H1 (cell line): ENCODE results near the gene SAMD4A. TPM values are rescaled to one million over a fixed set of nuclear protein-coding genes. Genes with fewer than 3 reads are reported as not detected.

Source experiments
- CTCF ChIA-PET: fragments of 300-600 bp; sonication (Branson Sonifier 250); formaldehyde crosslinking; loops from one replicate; lab custom pipeline; 2021; ENCODE audit not compliant: partially characterized antibody; lab: Charles Lee
- POLR2A ChIA-PET: fragments of 300-600 bp; sonication (Branson Sonifier 250); formaldehyde crosslinking; loops from one replicate; lab custom pipeline; 2021; ENCODE audit warnings: inconsistent platforms; ENCODE audit not compliant: partially characterized antibody; lab: Charles Lee
- DNase-seq, 2 experiments: peaks; one replicate each; pipeline versions ENCODE4 v3.0.0 to v3.0.0-alpha.2; 2010 to 2022; ENCODE audit warnings: low spot score in 2 of 2, low read depth in 1 of 2, mixed read lengths in 1 of 2
- FAIRE-seq: peaks from 2 replicates; lab custom pipeline; 2011; peaks lifted over from hg19 to GRCh38; lab: Jason Lieb, UNC
- H2AFZ ChIP-seq: 2 replicates; pipeline ENCODE4 v1.8.1; 2012; ENCODE audit warnings: low read length, inconsistent platforms
- H2AK5ac ChIP-seq: 2 replicates; pipeline ENCODE4 v1.6.1; 2013; ENCODE audit warnings: low read depth, low read length
- H2BK120ac ChIP-seq: replicated peaks from 2 replicates; pipeline ENCODE3; 2013; ENCODE audit warnings: low read depth, low read length, inconsistent platforms
- H2BK12ac ChIP-seq: 2 replicates; pipeline ENCODE4 v1.6.1; 2013; ENCODE audit warnings: low read depth, low read length
- H2BK15ac ChIP-seq: 2 replicates; pipeline ENCODE4 v1.6.1; 2013; ENCODE audit warnings: low read length
- H2BK20ac ChIP-seq: 2 replicates; pipeline ENCODE4 v1.6.1; 2013; ENCODE audit warnings: low read length
- H2BK5ac ChIP-seq: 2 replicates; pipeline ENCODE4 v1.6.1; 2013; ENCODE audit warnings: low read depth, low read length
- H3K14ac ChIP-seq: 2 replicates; pipeline ENCODE4 v1.6.1; 2013; ENCODE audit warnings: inconsistent platforms; ENCODE audit not compliant: insufficient read length
- H3K18ac ChIP-seq: 2 replicates; pipeline ENCODE4 v1.6.1; 2013; ENCODE audit warnings: low read length; ENCODE audit errors: extremely low read depth
- H3K23ac ChIP-seq: 2 replicates; pipeline ENCODE4 v1.6.1; 2013; ENCODE audit warnings: inconsistent platforms; ENCODE audit not compliant: insufficient read length
- H3K23me2 ChIP-seq: 2 replicates; pipeline ENCODE4 v1.6.1; 2013; ENCODE audit warnings: low read depth, low read length
- H3K27ac ChIP-seq: 2 replicates; pipeline ENCODE4 v1.6.1; 2011; ENCODE audit warnings: low read depth, low read length, inconsistent platforms
- H3K27me3 ChIP-seq, 4 experiments: replicated peaks in 1 of 4; 1 replicate in 1 of 4; 2 replicates in 3 of 4; pipeline versions ENCODE4 v1.6.1 to v1.8.1; 2011 to 2013; ENCODE audit warnings: low read length in 3 of 4, mild to moderate bottlenecking in 3 of 4, inconsistent platforms in 2 of 4, mixed read lengths in 2 of 4, moderate library complexity in 1 of 4; ENCODE audit not compliant: control insufficient read depth in 3 of 4, insufficient read depth in 3 of 4; ENCODE audit errors: extremely low read depth in 1 of 4
- H3K36me3 ChIP-seq, 4 experiments: 2 replicates each; pipeline versions ENCODE4 v1.6.1 to v1.8.1; 2011 to 2013; ENCODE audit warnings: mild to moderate bottlenecking in 4 of 4, low read length in 3 of 4, moderate library complexity in 2 of 4, control low read depth in 1 of 4, inconsistent platforms in 1 of 4; ENCODE audit not compliant: insufficient read depth in 4 of 4, control insufficient read depth in 2 of 4
- H3K4ac ChIP-seq: replicated peaks from 2 replicates; pipeline ENCODE3; 2013; ENCODE audit warnings: low read length, low read depth, mixed read lengths, inconsistent platforms; ENCODE audit not compliant: insufficient read length
- H3K4me1 ChIP-seq, 4 experiments: replicated peaks in 1 of 4; 1 replicate in 1 of 4; 2 replicates in 3 of 4; pipeline versions ENCODE4 v1.6.1 to v1.8.1; 2011 to 2013; ENCODE audit warnings: low read length in 3 of 4, inconsistent platforms in 2 of 4, mixed read lengths in 1 of 4; ENCODE audit not compliant: insufficient read depth in 4 of 4, control insufficient read depth in 3 of 4
- H3K4me2 ChIP-seq, 2 experiments: 2 replicates each; pipeline versions ENCODE4 v1.6.1 to v1.8.1; 2011 to 2013; ENCODE audit warnings: low read depth in 2 of 2, low read length in 2 of 2, control low read depth in 1 of 2, inconsistent platforms in 1 of 2, mild to moderate bottlenecking in 1 of 2; ENCODE audit not compliant: insufficient read depth in 1 of 2
- H3K4me3 ChIP-seq, 4 experiments: fragments of 200-600, 300-600 bp in 1 of 4; sonication (generic), shearing (Covaris generic), sonication (Bioruptor Twin) in 1 of 4; 2 replicates each; pipeline versions ENCODE4 v1.5.1 to v1.8.1; 2011 to 2016; ENCODE audit warnings: low read length in 4 of 4, low read depth in 3 of 4, control low read depth in 2 of 4, inconsistent platforms in 2 of 4, mild to moderate bottlenecking in 2 of 4, mixed read lengths in 1 of 4, moderate library complexity in 1 of 4; ENCODE audit not compliant: insufficient read depth in 2 of 4; ENCODE audit errors: extremely low read depth in 1 of 4
- H3K56ac ChIP-seq: replicated peaks from 2 replicates; pipeline ENCODE3; 2013; ENCODE audit warnings: low read depth, mild to moderate bottlenecking, mixed read lengths, low read length, inconsistent platforms; ENCODE audit not compliant: insufficient read length
- H3K79me1 ChIP-seq: 2 replicates; pipeline ENCODE4 v1.6.1; 2013; ENCODE audit warnings: low read depth, low read length, control low read depth
- H3K79me2 ChIP-seq, 2 experiments: 2 replicates each; pipeline versions ENCODE4 v1.6.1 to v1.8.1; 2012 to 2013; ENCODE audit warnings: low read length in 2 of 2, mild to moderate bottlenecking in 2 of 2, inconsistent platforms in 1 of 2; ENCODE audit not compliant: insufficient read depth in 2 of 2, control insufficient read depth in 1 of 2
- H3K9ac ChIP-seq, 4 experiments: replicated peaks in 1 of 4; 1 replicate in 1 of 4; 2 replicates in 3 of 4; pipeline versions ENCODE4 v1.6.1 to v1.8.1; 2011 to 2013; ENCODE audit warnings: low read depth in 3 of 4, low read length in 3 of 4, control low read depth in 2 of 4, mild to moderate bottlenecking in 2 of 4, moderate library complexity in 2 of 4, inconsistent platforms in 1 of 4; ENCODE audit errors: extremely low read depth in 1 of 4
- H3K9me3 ChIP-seq, 2 experiments: 2 replicates each; pipeline versions ENCODE4 v1.6.1 to v1.8.1; 2012 to 2013; ENCODE audit warnings: mild to moderate bottlenecking in 2 of 2, moderate library complexity in 2 of 2, control low read depth in 1 of 2, inconsistent platforms in 1 of 2, low read depth in 1 of 2, low read length in 1 of 2, mixed read lengths in 1 of 2; ENCODE audit not compliant: insufficient read depth in 2 of 2
- H4K20me1 ChIP-seq, 2 experiments: replicated peaks in 1 of 2; 2 replicates each; pipeline versions ENCODE3 to v1.8.1; 2011 to 2013; ENCODE audit warnings: inconsistent platforms in 2 of 2, low read length in 2 of 2, mild to moderate bottlenecking in 1 of 2; ENCODE audit not compliant: insufficient read depth in 2 of 2, control insufficient read depth in 1 of 2
- H4K5ac ChIP-seq: 2 replicates; pipeline ENCODE4 v1.6.1; 2013; ENCODE audit warnings: low read length, low read depth, mixed read lengths, inconsistent platforms; ENCODE audit not compliant: insufficient read length
- H4K8ac ChIP-seq: 2 replicates; pipeline ENCODE4 v1.8.0; 2013; ENCODE audit warnings: mild to moderate bottlenecking, moderate library complexity, low read length, inconsistent platforms; ENCODE audit not compliant: insufficient read depth; ENCODE audit errors: extremely low read depth
- H4K91ac ChIP-seq: replicated peaks from 2 replicates; pipeline ENCODE3; 2013; ENCODE audit warnings: low read length, mixed read lengths, inconsistent platforms; ENCODE audit not compliant: insufficient read length
- BACH1 ChIP-seq: IDR thresholded peaks from 2 replicates; pipeline ENCODE4 v1.6.1; 2012; ENCODE audit warnings: low read length, improper control_type of control experiment
- BRCA1 ChIP-seq: IDR thresholded peaks from 2 replicates; pipeline ENCODE4 v1.6.1; 2012; ENCODE audit warnings: low read depth, low read length, improper control_type of control experiment
- EGR1 ChIP-seq: IDR thresholded peaks from 2 replicates; pipeline ENCODE4 v1.6.1; 2011; ENCODE audit warnings: low read depth, low read length, borderline replicate concordance
- GTF2F1 ChIP-seq: IDR thresholded peaks from 2 replicates; pipeline ENCODE4 v1.6.1; 2012; ENCODE audit warnings: low read depth, low read length, improper control_type of control experiment, borderline replicate concordance
- HDAC2 ChIP-seq, 2 experiments: fragments of 300-600 bp in 1 of 2; sonication (generic) in 1 of 2; IDR thresholded peaks; 2 replicates each; pipeline ENCODE4 v1.6.1; 2011 to 2012; ENCODE audit warnings: low read depth in 2 of 2, low read length in 2 of 2, mild to moderate bottlenecking in 2 of 2, moderate library complexity in 2 of 2, borderline replicate concordance in 1 of 2, inconsistent platforms in 1 of 2
- HDAC6 ChIP-seq: IDR thresholded peaks from one replicate; pipeline ENCODE4 v1.7.1; 2012; ENCODE audit warnings: low read depth, mild to moderate bottlenecking, inconsistent platforms, low read length, moderate library complexity
- KDM1A ChIP-seq: fragments of 200-600, 300-600 bp; sonication (generic); IDR thresholded peaks from 2 replicates; pipeline ENCODE4 v1.7.1; 2016; ENCODE audit warnings: mild to moderate bottlenecking, low read length, borderline replicate concordance
- KDM4A ChIP-seq: IDR thresholded peaks from one replicate; pipeline ENCODE4 v1.7.1; 2012; ENCODE audit warnings: low read depth, mild to moderate bottlenecking, moderate library complexity, low read length, inconsistent platforms; ENCODE audit not compliant: severe bottlenecking
- POLR2AphosphoS5 ChIP-seq: IDR thresholded peaks from 2 replicates; pipeline ENCODE4 v1.6.1; 2011; ENCODE audit warnings: low read depth, low read length
- RBBP5 ChIP-seq: IDR thresholded peaks from 2 replicates; pipeline ENCODE4 v1.7.1; 2012; ENCODE audit warnings: low read depth, mild to moderate bottlenecking, inconsistent platforms, low read length, moderate library complexity, borderline replicate concordance
- RXRA ChIP-seq: IDR thresholded peaks from 2 replicates; pipeline ENCODE4 v1.6.1; 2011; ENCODE audit warnings: low read depth, mild to moderate bottlenecking, low read length, moderate library complexity; ENCODE audit not compliant: insufficient read depth
- SIX5 ChIP-seq: IDR thresholded peaks from 2 replicates; pipeline ENCODE4 v1.6.1; 2011; ENCODE audit warnings: mild to moderate bottlenecking, low read depth, low read length
- TCF12 ChIP-seq: IDR thresholded peaks from 2 replicates; pipeline ENCODE4 v1.6.1; 2011; ENCODE audit warnings: low read depth, mild to moderate bottlenecking, low read length
- ZNF274 ChIP-seq: IDR thresholded peaks from 2 replicates; pipeline ENCODE4 v1.7.0; 2012; ENCODE audit warnings: low read length, borderline replicate concordance; ENCODE audit errors: extremely low read depth
- WGBS, 2 experiments: shearing (Covaris generic) in 1 of 2; methylation state at CpG; one replicate each; pipeline versions ENCODE4 v1.1.6 to v1.1.7; 2013 to 2015; ENCODE audit warnings: low lambda C conversion rate in 2 of 2, mixed read lengths in 2 of 2, inconsistent platforms in 1 of 2, low coverage in 1 of 2, missing lambda C conversion rate in 1 of 2; ENCODE audit not compliant: insufficient replicate concordance in 2 of 2, insufficient coverage in 1 of 2, insufficient read length in 1 of 2; ENCODE audit errors: extremely low coverage in 1 of 2, missing lambda C conversion rate in 1 of 2; 5-methylcytosine and 5-hydroxymethylcytosine counted together
- polyA plus RNA-seq, 7 experiments: library from polyadenylated mRNA; depleted of rRNA in 3 of 7; stranded (reverse) in 5 of 7; unstranded in 2 of 7; fragments of >200 nt in 5 of 7; fragments of 200-250 nt in 2 of 7; gene quantifications; 1 replicate in 5 of 7; 2 replicates in 1 of 7; 4 replicates in 1 of 7; pipeline versions ENCODE4 v1.2.1 to v1.2.3, GENCODE V29; 2011 to 2013; ENCODE audit warnings: missing spikeins in 2 of 7, mixed read lengths in 2 of 7
- total RNA-seq: library from RNA; stranded (reverse); fragmentation: NEBNext Ultra II Directional; extraction: Animal tissue kit (Norgen Biotek cat#: 25700); gene quantifications from 2 replicates; pipeline ENCODE4 v1.2.1, GENCODE V29; 2021

SAMD4A gene
- total and polyA plus RNA-seq, 2 of the 8 experiments (the other 6 are each of a cell fraction or from before 2014, with no cell fraction given): 2.4 to 12.3 TPM

DNA sequence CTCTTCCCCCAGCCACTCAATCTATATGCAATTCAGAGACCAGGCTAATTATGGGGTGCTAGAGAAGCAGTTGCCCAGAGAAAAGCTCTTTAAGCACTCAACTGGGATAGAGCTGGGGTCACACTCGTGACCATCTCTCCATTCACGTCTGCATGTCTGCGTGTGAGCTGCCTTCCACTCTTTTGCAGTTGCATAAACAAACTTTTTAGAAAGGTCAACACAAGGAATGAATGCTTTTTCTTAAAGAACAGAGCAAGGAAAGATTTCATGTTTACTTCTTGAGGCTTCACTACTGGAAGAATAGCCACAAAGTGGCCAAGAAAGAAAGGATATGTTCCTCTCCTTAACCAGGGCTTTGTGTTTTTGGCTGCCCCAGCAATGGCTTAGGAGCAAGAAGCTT, 151.1 kb downstream of the SAMD4A start:
- no peak for DNase-seq
- Histone ChIP-seq H3K18ac (no peak overlapping the region), H3K4me3 (no peak overlapping the region), H3K14ac (no peak overlapping the region), H2BK20ac (no peak overlapping the region), H4K5ac (no peak overlapping the region), H3K79me2 (no peaks in the 10 kb centered on the region), H2BK120ac (no peak overlapping the region), H3K9ac (no peak overlapping the region), H4K91ac (no peak overlapping the region), H4K20me1 (no peaks in the 10 kb centered on the region), H4K8ac (no peak overlapping the region), H3K79me1 (no peaks in the 10 kb centered on the region; the same call in 1 of the 2 replicates), H3K27ac (no peak overlapping the region), H2BK5ac (no peak overlapping the region), H2AFZ (no peak overlapping the region), H2AK5ac (no peak overlapping the region), H3K36me3 (no peaks in the 10 kb centered on the region), H2BK15ac (no peak overlapping the region), H3K4me2 (no peak overlapping the region), H3K23me2 (no peaks in the 10 kb centered on the region), H2BK12ac (no peak overlapping the region), H3K56ac (no peak overlapping the region), H3K27me3 (peaks cover 0 to 1% (median 0%) of the 10 kb centered on the region in 4 experiments; a peak in 1 of 7 replicates), H3K4ac (no peak overlapping the region), H3K4me1 (no peaks in the 10 kb centered on the region), H3K23ac (no peak overlapping the region), H3K9me3 (no peaks in the 10 kb centered on the region)
- ChIA-PET CTCF (interaction anchor here (0.8 to 3.2 kb wide), 10 partner anchors 26 to 214 kb away, joined by 3 to 10 read pairs (median 4); no protein-coding TSS in a partner anchor), POLR2A (interaction anchor here (0.6 kb wide), 1 partner anchor 55 kb away, joined by 3 read pairs; no protein-coding TSS in a partner anchor)
- 91% methylated on average over 3 of the region's 3 CpGs; no CpG with 5 or more reads in 1 of the 2 experiments for WGBS, 2 experiments
- no peak for FAIRE-seq
- TF ChIP-seq RBBP5 (no peak), GTF2F1 (no peak), RXRA (no peak), BACH1 (no peak), ZNF274 (no peak), KDM4A (no peak), SIX5 (no peak), BRCA1 (no peak), TCF12 (no peak), HDAC6 (no peak), HDAC2 (IDR thresholded peaks at IDR 0.05; ENCODE audit: borderline replicate concordance in 1 of 2, low read depth in 2 of 2, low read length in 2 of 2) (no peak), KDM1A (no peak), POLR2AphosphoS5 (no peak), EGR1 (no peak)
